ENCODE data around the gene NSUN3. TPM values are rescaled to one million over a fixed set of nuclear protein-coding genes. Genes with fewer than 3 reads are reported as not detected.

Gene NSUN3
- total and polyA plus RNA-seq, 2 donors (not counting 1 experiment from before 2014, with no cell fraction given): 6.5 to 25.7 TPM

GRCh38 chr3:94050546-94050945 is 12.3 kb upstream of the NSUN3 start:
- ChIA-PET POLR2A (no interaction called here), CTCF (interaction anchor here (0.7 kb wide), 2 partner anchors 39 to 77 kb away, joined by 3 to 4 read pairs; no protein-coding TSS in a partner anchor)
- no peaks in the 10 kb centered on the region for H3K9me3 Mint-ChIP-seq (ENCODE audit: insufficient read depth)
- Histone ChIP-seq H3K9me3 (ENCODE audit: control extremely low read depth in 1 of 3, control insufficient read depth in 2 of 3, insufficient read depth in 1 of 3, low read length in 2 of 3) (no peaks in the 10 kb centered on the region), H3K79me2 (ENCODE audit: control insufficient read depth, insufficient read depth, low read length) (no peaks in the 10 kb centered on the region), H3K9ac (ENCODE audit: low read length) (no peak overlapping the region), H4K20me1 (ENCODE audit: control insufficient read depth, insufficient read depth, low read length, poor library complexity, severe bottlenecking) (no peaks in the 10 kb centered on the region), H3K27me3 (replicated peaks in 1 of 4; ENCODE audit: control extremely low read depth in 1 of 4, control insufficient read depth in 3 of 4, insufficient read depth in 4 of 4, low read length in 3 of 4) (no peaks in the 10 kb centered on the region), H3K36me3 (replicated peaks in 1 of 2; ENCODE audit: control extremely low read depth in 1 of 2, control insufficient read depth in 1 of 2, extremely low read depth in 1 of 2, insufficient read depth in 2 of 2, low read length in 1 of 2) (no peaks in the 10 kb centered on the region), H2AFZ (ENCODE audit: insufficient read depth, low read depth, low read length, poor library complexity, severe bottlenecking) (no peak overlapping the region), H3K4me1 (ENCODE audit: control insufficient read depth in 2 of 2, insufficient read depth in 2 of 2, low read length in 2 of 2) (no peaks in the 10 kb centered on the region), H3K4me2 (replicated peaks; ENCODE audit: low read depth, low read length, poor library complexity, severe bottlenecking) (no peak overlapping the region), H3K4me3 (ENCODE audit: control extremely low read depth in 1 of 5, extremely low read depth in 1 of 5, insufficient read depth in 1 of 5, low read depth in 2 of 5, low read length in 4 of 5) (no peak overlapping the region), H3K27ac (ENCODE audit: low read length in 2 of 2) (no peak overlapping the region)
- DNase-seq (no peak), ATAC-seq (ENCODE audit: low read depth) (no peak)
- TF ChIP-seq CTCF (IDR thresholded peaks at IDR 0.05): no peak
- no peak for TF ChIP-seq EZH2 (IDR thresholded peaks at IDR 0.05; ENCODE audit: borderline replicate concordance, insufficient read depth, low read depth, low read length, poor library complexity, severe bottlenecking)
- no peak overlapping the region for H3K4me3 Mint-ChIP-seq
- no peaks in the 10 kb centered on the region for H3K27me3 Mint-ChIP-seq
- intact Hi-C loops (cut with micrococcal nuclease): no loop called here
- H3K27ac Mint-ChIP-seq: no peak overlapping the region
- no peaks in the 10 kb centered on the region for H3K4me1 Mint-ChIP-seq

DNA sequence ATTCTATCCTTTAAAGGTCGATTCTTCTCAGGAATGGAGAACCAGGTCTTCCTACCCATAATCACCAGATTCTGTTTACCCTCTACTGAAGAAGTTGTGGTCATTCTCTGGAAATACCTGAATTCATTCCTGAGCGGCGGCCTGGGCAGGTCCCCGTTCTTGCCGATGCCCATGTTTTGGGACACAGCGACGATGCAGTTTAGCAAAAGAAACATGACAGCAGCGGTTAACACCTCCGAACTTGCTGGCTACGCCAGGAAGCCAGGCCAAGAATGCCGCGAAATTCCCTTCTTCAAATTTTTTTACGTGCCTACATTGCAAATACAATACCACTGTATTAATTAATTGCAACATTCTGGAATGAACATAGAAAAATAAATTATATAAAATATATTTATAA is 1.6 kb upstream of the NSUN3 start:
- CTCF ChIA-PET: interaction anchor here (2.8 kb wide), 1 partner anchor 58 kb away, joined by 11 read pairs; no protein-coding TSS in a partner anchor
- TF ChIP-seq EZH2 (IDR thresholded peaks at IDR 0.05; ENCODE audit: borderline replicate concordance, insufficient read depth, low read depth, low read length, poor library complexity, severe bottlenecking) (no peak), CTCF (IDR thresholded peaks at IDR 0.05) (no peak)

More for the DNA sequence above, 1.6 kb upstream of the NSUN3 start:
- Mint-ChIP-seq H3K9me3 (ENCODE audit: insufficient read depth) (no peaks in the 10 kb centered on the region), H3K27me3 (no peaks in the 10 kb centered on the region), H3K27ac (no peak overlapping the region), H3K4me1 (peaks cover 39% of the 10 kb centered on the region), H3K4me3 (no peak overlapping the region)
- Histone ChIP-seq H3K79me2 (ENCODE audit: control insufficient read depth, insufficient read depth, low read length) (peaks cover 41% of the 10 kb centered on the region), H3K9ac (ENCODE audit: low read length) (no peak overlapping the region), H3K4me2 (replicated peaks; ENCODE audit: low read depth, low read length, poor library complexity, severe bottlenecking) (no peak overlapping the region), H3K36me3 (replicated peaks in 1 of 2; ENCODE audit: control extremely low read depth in 1 of 2, control insufficient read depth in 1 of 2, extremely low read depth in 1 of 2, insufficient read depth in 2 of 2, low read length in 1 of 2) (peaks cover 3 to 13% of the 10 kb centered on the region in 2 experiments), H3K4me3 (ENCODE audit: control extremely low read depth in 1 of 5, extremely low read depth in 1 of 5, insufficient read depth in 1 of 5, low read depth in 2 of 5, low read length in 4 of 5) (no peak overlapping the region), H3K27me3 (replicated peaks in 1 of 4; ENCODE audit: control extremely low read depth in 1 of 4, control insufficient read depth in 3 of 4, insufficient read depth in 4 of 4, low read length in 3 of 4) (no peaks in the 10 kb centered on the region), H2AFZ (ENCODE audit: insufficient read depth, low read depth, low read length, poor library complexity, severe bottlenecking) (no peak overlapping the region), H3K27ac (ENCODE audit: low read length in 2 of 2) (no peak overlapping the region), H3K9me3 (ENCODE audit: control extremely low read depth in 1 of 3, control insufficient read depth in 2 of 3, insufficient read depth in 1 of 3, low read length in 2 of 3) (no peaks in the 10 kb centered on the region), H3K4me1 (ENCODE audit: control insufficient read depth in 2 of 2, insufficient read depth in 2 of 2, low read length in 2 of 2) (peaks cover 18 to 25% of the 10 kb centered on the region in 2 donors), H4K20me1 (ENCODE audit: control insufficient read depth, insufficient read depth, low read length, poor library complexity, severe bottlenecking) (no peaks in the 10 kb centered on the region)
- POLR2A ChIA-PET: no interaction called here
- DNase-seq (no peak), ATAC-seq (ENCODE audit: low read depth) (no peak)
- intact Hi-C loops (cut with micrococcal nuclease): no loop called here
- WGBS (ENCODE audit: insufficient coverage): 98% methylated on average over 10 of the region's 13 CpGs
